ENCODE results near the gene FAM167B. TPM values are rescaled to one million over a fixed set of nuclear protein-coding genes. Genes with fewer than 3 reads are reported as not detected.
A peak's percentile ranks its signal among the peaks of the same experiment; 100 is the strongest.

FAM167B gene
- total RNA-seq, 1 experiment from 2014 or later = 1.5 TPM

GRCh38 chr1:32231843-32232432 lies 15.1 kb upstream of the FAM167B start:
- no peak overlapping the region for H3K27ac ChIP-seq (ENCODE audit: insufficient read length, low read depth, low read length)

More at GRCh38 chr1:32231843-32232432, 15.1 kb upstream of the FAM167B start:
- H2AK5ac ChIP-seq (ENCODE audit: insufficient read length, low read length) = no peak overlapping the region
- H3K4me1 ChIP-seq (ENCODE audit: insufficient read depth, low read length) = no peaks in the 10 kb centered on the region
- no peak overlapping the region for H3K18ac ChIP-seq (ENCODE audit: insufficient read length, low read depth, low read length)
- H3K9ac ChIP-seq (ENCODE audit: extremely low read depth, insufficient read length, low read length) = no peak overlapping the region
- no peaks in the 10 kb centered on the region for H3K23me2 ChIP-seq (ENCODE audit: insufficient read length, low read depth, low read length, poor library complexity, severe bottlenecking)
- H3K79me1 ChIP-seq (ENCODE audit: insufficient read depth, low read depth, low read length, poor library complexity, severe bottlenecking) = no peaks in the 10 kb centered on the region
- no peak overlapping the region for H3K14ac ChIP-seq (ENCODE audit: insufficient read depth, low read length)
- no peak overlapping the region for H3T11ph ChIP-seq (ENCODE audit: low read length)
- no peak for DNase-seq
- no peak overlapping the region for H4K5ac ChIP-seq (ENCODE audit: insufficient read length, low read depth, low read length)
- no CpG with 5 or more reads among the region's 5 CpGs for WGBS (ENCODE audit: extremely low coverage, insufficient read length, low lambda C conversion rate)
- H3K27me3 ChIP-seq (ENCODE audit: insufficient read depth, low read length) = no peaks in the 10 kb centered on the region
- Mint-ChIP-seq H3K36me3 (ENCODE audit: insufficient read depth in 1 of 3, low read depth in 3 of 3) (peaks cover 27 to 72% (median 39%) of the 10 kb centered on the region in 3 experiments), H3K9me3 (no peaks in the 10 kb centered on the region), H3K27ac (peak overlapping the region in 1 of 3 experiments; percentile 89; a peak in 1 of 7 replicates), H3K4me1 (peaks cover 2 to 5% of the 10 kb centered on the region in 2 experiments; a peak in 3 of 4 replicates), H3K27me3 (ENCODE audit: low read depth) (no peaks in the 10 kb centered on the region), H3K4me3 (no peak overlapping the region)
- H2BK15ac ChIP-seq (ENCODE audit: low read depth, low read length) = no peak overlapping the region
- H3K9me3 ChIP-seq (ENCODE audit: control insufficient read depth, low read depth, low read length) = no peaks in the 10 kb centered on the region
- H4K91ac ChIP-seq (ENCODE audit: insufficient read length, low read depth, low read length) = no peak overlapping the region
- no peak overlapping the region for H3K56ac ChIP-seq (ENCODE audit: insufficient read length, low read depth, low read length)
- no peak overlapping the region for H2AFZ ChIP-seq (ENCODE audit: low read length)
- H3K23ac ChIP-seq (ENCODE audit: insufficient read length, low read depth, low read length) = no peak overlapping the region
- no peak for TF ChIP-seq CTCF (conservative IDR thresholded peaks at IDR 0.05)
- H4K20me1 ChIP-seq (ENCODE audit: control insufficient read depth, insufficient read depth, insufficient read length) = no peaks in the 10 kb centered on the region
- no peak overlapping the region for H2BK5ac ChIP-seq (ENCODE audit: insufficient read length, low read length)
- no peak overlapping the region for H2BK12ac ChIP-seq (ENCODE audit: insufficient read length, low read depth, low read length)
- H3K4ac ChIP-seq (ENCODE audit: low read depth, low read length) = no peak overlapping the region
- no peak overlapping the region for H2BK120ac ChIP-seq (ENCODE audit: low read depth, low read length, poor library complexity, severe bottlenecking)
- H4K8ac ChIP-seq (replicated peaks; ENCODE audit: insufficient read length, low read depth, low read length) = no peak overlapping the region
- no peak overlapping the region for H2BK20ac ChIP-seq (ENCODE audit: low read depth, low read length, poor library complexity, severe bottlenecking)
- no peak overlapping the region for H3K4me2 ChIP-seq (ENCODE audit: insufficient read depth, insufficient read length, low read length)
- no peaks in the 10 kb centered on the region for H3K79me2 ChIP-seq (ENCODE audit: insufficient read depth, low read length)

Data from H9 (cell line).